Left kidney (tissue), 2 donors: ENCODE measurements around the gene VLDLR. TPM values are rescaled to one million over a fixed set of nuclear protein-coding genes. Genes with fewer than 3 reads are reported as not detected.
"Not testable (repeated sequence)": the region's sequence is repeated elsewhere in the genome, so short reads cannot be mapped to it uniquely, and the experiment has no call there.

Experiments used
- DNase-seq: peaks from one replicate; pipeline ENCODE4 v3.0.0-alpha.2; 2013
- polyA plus RNA-seq: library from polyadenylated mRNA; unstranded; fragments of 120-200 nt; gene quantifications from one replicate; pipeline ENCODE4 v1.2.1, GENCODE V29; 2013; ENCODE audit not compliant: insufficient read length

Gene VLDLR
- polyA plus RNA-seq, 1 donor: 33.0 TPM

DNA sequence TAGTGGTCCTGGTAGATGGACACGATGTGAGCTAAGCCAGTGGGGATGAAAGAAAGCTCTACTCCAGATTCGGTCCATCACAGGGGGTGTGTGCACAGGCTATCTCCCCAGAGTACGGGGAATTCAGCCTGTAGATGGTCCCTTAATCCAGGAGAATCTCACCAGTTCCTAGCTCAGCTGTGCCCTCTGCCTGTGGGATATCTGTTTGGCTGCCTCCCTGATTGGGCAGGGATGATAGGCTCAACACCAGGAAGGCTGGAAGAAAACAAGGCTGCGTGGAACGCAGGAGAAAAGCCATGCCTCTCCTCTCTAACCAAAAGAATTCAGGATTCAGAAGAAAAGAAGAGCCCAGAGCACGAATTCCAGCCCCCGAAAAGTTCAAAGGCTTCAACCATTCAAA is 40.9 kb downstream of the VLDLR start:
- DNase-seq: no peak

GRCh38 chr9:2663461-2664173 is 42.0 kb downstream of the VLDLR start:
- no peak for DNase-seq

DNA sequence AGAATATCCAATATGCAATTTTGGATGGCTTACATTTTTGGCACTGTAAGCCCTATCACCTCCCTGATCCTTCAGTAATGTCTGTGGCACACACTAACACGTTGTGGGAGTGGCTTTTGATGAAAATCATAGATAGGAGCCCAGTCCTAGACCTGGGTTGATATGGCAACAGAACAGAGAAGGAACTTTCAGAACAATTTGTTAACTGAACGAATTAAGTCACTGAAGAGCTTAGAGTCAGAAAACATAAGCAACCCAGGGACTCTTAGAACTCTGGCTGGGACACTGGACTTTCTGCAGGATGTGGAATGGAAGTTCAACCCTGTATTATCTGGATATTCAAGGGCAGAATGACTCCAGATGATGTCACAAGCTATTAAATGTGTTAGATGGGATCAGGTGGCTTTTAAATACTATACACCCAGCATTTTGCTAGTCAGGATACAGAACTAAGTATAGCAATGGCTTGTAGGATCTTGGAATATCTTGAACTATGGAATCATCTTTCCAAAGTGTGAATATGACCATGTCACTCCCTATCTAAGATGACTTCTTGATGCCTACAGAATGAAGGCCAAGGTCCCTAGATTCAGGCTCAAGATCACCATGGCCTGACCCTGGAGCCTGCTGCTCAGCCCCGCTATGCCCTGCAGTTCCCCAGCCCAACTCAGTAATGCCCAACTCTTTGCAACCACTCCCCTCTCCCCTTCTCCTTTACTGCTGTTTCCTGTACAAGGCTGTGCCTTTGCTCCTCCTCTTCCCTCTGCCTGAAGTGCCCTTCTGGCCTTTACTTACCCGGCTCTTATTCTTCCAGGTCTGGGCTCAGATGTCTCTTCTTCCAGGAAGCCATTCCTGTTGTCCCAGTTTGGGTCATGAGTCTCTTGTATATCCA is 42.8 kb downstream of the VLDLR start:
- no peak for DNase-seq

DNA sequence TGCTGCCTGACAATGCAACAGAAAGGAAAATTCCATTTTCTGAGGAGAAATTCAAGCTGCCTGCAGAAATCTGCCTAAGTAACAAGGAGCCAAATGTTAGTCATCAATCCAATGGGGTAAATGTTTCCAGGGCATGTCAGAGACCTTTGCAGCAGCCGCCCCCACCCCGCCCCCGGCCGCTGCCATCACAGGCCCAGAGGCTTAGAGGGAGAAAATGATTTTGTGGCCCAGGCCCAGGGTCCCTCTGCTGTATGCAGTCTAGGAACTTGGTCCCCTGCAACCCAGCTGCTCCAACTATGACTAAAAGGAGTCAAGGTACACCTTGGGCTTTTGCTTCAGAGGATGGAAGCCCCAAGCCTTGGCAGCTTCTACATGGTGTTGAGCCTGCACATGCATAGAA is 45.0 kb downstream of the VLDLR start:
- DNase-seq: no peak

GRCh38 chr9:2673161-2673560 is 51.6 kb downstream of the VLDLR start:
- no peak for DNase-seq

DNA sequence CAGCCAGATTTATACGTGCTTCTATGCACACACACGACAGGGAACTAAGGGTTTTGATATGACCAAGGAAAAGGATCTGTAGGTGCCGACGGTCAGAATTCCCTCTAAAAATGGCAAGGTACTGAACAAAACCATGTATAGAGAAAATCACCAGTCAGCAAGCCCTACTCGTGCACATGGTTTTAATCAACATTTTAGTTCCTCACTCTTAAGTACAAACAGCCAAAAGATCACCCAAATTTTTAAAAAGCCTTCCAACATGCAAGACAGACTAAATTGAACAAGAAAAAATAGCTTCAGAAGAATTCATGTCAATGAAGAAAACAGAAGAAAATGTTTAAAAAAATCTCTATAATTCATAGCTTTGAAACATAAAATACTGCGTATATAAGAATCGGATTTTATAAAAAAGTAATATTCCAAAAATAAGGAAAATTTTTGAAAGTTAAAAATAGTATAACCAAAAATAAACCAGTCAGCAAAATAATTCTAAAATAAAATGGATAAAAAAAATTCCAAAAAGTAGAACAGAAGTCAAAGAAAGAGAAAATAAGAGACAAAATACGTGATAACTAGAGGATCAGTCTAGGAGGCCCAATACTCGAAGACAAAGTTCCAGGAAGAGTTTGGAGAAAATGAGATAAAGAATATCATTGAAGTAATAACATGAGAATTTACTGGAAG is 52.7 kb downstream of the VLDLR start:
- no peak for DNase-seq

DNA sequence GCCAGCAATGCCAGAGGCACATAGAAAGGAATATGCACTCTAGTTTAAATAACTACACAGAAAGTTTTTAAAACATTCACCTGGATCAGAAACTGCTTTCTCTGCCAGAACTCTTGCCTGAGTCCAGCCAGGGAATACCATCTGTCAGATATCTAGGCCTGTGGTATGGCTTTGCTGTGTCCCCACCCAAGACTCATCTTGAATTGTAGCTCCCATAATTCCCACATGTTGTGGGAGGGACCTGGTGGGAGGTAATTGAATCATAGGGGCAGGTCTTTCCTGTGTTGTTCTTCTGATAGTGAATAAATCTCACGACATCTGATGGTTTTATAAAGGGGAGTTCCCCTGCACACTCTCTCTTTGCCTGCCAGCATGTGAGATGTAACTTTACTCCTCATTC is 54.2 kb downstream of the VLDLR start:
- DNase-seq: no peak

- DNase-seq: no peak
Observed at GRCh38 chr9:2676466-2676865, 54.9 kb downstream of the VLDLR start.

DNA sequence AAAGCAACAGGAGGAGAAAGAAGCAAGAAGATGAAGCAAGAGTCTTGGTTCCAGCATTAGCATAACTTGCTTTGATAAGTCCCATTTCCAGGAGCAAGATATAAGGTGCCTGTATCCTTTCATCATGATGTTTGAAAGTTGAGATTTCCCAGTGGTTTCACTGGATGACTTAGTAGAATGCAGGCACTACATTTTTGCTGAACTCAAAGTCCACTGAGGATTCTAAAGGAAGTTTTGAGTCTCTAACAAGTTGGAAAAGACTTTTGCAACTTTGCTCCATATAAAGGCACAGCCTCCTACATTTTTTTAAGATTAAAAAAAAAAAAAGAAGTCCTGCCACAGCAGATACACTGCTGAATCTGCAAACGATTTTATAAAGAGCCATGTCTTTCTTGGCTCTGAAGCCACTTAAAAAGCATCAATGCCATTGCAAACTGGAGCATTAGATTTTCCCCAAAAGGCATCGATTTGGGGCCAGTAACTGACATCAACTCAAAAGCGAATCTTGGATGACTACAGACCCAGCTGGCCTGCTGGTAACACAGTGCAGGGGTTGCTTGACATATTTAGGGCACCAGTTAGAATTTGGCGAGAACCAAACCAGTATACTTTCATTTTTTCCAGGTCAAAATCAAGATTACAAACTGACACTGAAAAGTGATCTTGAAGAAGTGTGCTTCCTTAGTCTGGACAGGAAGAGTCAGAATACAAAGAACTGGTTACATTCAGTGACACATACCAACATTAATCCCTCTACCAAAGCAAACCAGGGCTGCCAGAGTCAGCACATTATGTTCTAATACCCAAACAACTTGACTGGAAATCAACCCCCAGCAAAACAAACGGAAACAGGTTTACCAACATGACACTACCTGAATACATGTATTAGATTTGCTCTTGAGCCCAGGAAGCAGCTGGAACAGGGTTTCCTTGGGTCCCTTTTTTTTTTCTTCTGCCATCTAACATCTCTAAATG is 56.6 kb downstream of the VLDLR start:
- DNase-seq: no peak

DNA sequence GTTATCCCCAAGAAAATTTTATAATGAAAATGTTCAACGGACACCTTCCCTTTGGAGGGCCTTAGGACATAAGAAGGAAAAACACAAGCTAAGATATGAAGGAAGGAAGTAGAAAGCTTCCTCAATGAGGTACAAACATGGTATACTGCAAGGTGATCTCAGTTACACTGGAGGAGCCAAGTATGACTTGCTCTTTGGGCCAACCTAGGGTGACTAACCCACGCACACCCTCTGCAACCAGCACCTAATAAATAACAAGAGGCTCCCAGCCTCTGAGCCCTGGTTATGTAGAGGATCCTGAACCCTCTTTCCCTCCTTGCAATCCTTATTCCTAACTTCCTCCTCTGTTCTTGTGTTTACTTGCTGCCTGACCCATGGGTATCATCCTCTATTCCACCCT is 57.4 kb downstream of the VLDLR start:
- no peak for DNase-seq

DNA sequence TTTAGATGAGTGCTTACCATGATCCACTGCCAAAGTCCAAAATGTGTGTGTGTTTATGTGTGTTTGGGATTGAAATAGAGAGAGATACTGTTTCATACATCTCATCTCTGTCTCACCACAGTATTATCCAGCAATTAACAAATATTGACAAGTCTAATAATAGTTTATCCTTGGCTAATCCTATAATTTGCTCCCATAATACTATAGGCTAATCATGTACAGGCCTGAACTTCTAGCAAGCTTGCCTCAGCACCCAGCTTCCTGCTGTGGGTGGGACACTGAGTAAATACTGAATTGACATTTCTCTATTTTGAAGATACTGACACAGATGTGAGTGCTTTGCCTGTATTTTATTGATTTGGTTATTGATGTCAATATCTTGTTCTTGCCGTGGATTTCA is 60.4 kb downstream of the VLDLR start:
- DNase-seq: no peak

- no peak for DNase-seq
Observed at GRCh38 chr9:2686911-2687310, 65.3 kb downstream of the VLDLR start.

DNA sequence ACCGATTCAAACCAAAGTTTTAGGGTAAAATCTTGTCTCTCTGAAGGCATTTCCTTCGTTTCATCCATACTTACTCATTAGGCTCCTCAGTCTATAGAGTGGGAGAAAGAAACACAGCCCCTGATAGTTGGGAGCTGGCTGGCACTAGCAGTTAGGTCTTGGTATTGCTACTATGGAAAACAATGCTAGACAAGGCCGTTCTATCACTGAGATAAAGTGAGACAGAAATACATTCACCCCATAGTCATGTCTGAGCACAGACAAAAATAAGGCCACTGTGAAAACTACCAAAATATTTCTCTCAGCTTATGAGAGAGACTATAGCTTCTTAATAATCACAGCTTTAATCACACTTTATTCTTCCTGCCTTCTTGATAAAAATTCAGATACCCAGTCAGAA is 67.0 kb downstream of the VLDLR start:
- no peak for DNase-seq

DNA sequence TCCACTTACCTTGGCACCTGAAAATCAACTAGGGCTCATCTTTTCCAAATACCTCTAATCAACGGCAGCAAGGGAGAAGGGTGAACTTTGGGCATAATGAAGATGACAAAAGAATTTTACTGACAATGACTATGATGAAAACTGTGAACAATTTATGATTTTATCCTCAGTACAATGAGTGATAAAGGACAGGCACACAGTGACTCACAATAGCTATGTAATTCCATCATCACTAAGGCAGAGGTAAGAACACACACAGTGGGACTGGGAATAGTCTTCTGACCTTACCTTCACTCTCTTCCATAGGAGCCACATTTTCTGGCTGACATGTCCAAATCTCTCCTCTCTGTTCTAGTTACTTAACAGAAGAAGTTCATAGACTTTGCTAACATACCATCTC is 69.6 kb downstream of the VLDLR start:
- no peak for DNase-seq

DNA sequence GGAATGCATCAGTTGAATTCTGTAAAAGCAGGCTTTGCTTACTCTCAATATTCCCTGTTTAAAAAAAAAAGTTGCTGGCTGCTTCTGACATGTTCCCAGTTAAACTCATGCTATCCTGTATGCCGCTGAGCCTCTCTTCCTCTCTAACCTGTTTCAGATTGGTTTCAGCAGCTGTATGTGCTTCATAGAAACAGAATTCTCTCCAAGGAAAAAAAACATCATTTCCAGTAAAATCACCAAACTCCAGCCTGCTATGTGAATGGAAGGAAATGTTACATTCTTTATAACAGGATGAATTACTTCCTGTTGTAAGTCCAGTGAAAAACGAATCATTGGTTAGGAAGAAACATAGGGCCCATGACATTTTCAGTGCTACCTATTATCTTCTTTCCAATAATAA is 70.0 kb downstream of the VLDLR start:
- DNase-seq: no peak

- DNase-seq: no peak
Observed at GRCh38 chr9:2693056-2693455, 71.5 kb downstream of the VLDLR start.

- no peak for DNase-seq
Observed at GRCh38 chr9:2697492-2697891, 75.9 kb downstream of the VLDLR start.

DNA sequence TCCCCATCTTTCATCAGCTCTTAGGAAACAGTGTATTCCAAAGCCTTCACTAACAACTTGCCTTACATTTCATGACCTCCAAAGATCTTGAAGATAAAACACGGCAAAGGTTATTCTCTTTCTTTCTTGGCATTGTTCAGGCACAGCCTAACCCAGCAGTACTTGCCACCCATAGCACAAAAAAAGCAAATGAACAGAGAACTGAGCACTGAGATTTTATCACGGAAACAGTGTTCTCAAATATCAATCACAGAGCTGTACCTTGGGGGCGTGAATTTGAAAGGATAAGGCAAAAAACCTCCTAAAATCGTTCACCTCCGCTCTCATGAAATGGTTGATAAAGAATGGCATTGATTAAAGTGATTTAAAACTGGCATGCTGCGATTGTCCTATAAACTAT is 78.8 kb downstream of the VLDLR start:
- no peak for DNase-seq

- DNase-seq: no peak
Observed at GRCh38 chr9:2700909-2701550, 79.4 kb downstream of the VLDLR start.

DNA sequence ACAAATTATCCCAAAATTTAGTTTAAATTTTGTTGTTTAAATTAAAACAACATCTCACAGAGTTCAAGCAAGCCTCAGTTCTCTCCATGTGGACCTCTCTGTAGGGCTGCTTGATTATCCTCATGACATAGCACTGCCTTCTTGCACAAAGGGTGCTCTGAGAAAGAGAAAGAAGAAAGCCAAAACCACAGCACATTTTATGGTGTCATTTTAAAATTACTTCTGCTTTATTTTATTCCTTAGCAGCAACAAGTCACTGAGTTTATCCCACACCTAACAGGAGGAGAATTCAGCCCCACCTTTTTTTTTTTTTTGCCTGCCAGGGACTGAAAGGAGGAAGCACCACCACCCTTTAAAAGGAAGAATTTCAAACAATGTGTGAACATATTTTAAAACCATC is 82.9 kb downstream of the VLDLR start:
- no peak for DNase-seq

- not testable (repeated sequence) for DNase-seq
Observed at GRCh38 chr9:2707256-2707655, 85.7 kb downstream of the VLDLR start.
